HPDE6-E6E7 (cell line): ENCODE results near the gene PDE10A.

Source experiments
- DNase-seq: peaks from one replicate; pipeline ENCODE4 v3.0.0; 2011; ENCODE audit warnings: missing footprints; ENCODE audit errors: extremely low spot score

Gene PDE10A

DNA sequence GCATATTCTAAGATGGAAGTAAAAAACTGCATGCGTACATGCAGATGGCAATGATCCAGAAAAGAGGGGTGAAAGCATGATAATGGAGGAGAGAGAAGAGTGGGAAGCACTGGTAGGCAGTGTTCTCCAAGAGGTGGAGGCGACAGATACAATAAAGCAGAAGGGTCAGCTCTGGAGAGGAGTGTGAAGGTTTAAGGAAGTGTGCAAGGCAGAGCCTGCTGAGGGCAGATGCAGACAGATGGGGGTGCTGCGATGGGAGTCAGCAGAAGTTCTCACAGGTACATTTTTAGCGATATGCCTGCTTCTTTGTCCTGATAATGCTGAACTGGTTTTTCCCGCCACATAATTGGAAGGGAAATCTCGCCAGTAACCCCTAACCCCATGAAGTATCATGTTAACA, 272.6 kb downstream of the PDE10A start:
- no peak for DNase-seq

DNA sequence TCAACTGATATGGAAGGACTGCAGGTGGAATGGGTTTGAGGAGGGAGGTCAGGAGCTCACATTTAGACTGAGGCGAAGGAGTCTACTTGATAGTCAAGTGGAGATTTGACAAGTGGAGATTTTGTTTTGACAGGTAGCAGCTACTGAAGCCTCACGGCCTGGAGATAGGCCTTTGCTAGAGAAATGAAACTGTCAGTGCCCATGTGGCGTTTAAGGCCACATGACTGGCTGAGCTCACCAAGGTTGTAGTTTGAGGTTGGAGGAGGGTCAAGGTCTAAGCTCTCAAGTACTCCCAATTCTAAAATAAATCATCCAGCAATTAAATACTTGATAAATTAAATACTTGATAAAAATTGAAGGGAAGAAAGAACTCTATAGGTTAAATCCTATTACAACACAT, 273.5 kb downstream of the PDE10A start:
- DNase-seq: no peak

DNA sequence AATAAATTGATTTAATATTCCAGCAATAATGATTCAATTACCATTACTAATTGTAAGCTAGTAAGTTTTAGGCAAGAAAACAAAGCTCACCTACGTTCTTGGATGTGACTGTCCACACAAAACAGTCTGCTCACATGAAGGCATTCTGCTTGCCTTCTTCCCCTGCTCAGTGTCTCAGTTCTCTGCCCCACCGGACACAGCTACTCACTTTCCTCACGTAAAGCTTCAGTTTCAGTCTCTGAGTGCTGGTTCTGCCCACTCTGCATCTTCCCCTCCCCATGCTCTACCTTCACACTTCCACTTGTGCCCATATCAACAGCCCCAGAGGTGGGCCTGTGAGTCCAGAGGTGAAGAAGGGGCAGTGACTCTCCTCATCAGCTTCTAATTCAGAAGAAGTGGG, 279.7 kb downstream of the PDE10A start:
- no peak for DNase-seq

DNA sequence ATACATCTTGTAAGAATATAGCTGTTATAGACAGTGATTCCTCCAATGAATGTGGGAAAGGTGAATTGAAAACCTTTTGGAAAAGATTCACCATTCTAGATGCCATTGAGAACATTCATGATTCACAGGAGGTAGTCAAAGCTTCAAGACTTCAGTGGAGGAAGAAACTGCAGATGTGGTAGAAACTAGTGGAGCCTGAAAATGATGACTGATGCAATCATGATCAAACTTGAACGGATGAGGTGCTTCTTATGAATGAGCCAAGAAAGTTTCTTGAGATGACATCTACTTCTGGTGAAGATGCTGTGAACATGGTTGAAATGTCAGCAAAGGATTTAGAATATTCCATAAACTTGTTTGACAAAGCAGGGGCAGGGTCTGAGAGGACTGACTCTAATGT, 286.9 kb downstream of the PDE10A start:
- DNase-seq: no peak

DNA sequence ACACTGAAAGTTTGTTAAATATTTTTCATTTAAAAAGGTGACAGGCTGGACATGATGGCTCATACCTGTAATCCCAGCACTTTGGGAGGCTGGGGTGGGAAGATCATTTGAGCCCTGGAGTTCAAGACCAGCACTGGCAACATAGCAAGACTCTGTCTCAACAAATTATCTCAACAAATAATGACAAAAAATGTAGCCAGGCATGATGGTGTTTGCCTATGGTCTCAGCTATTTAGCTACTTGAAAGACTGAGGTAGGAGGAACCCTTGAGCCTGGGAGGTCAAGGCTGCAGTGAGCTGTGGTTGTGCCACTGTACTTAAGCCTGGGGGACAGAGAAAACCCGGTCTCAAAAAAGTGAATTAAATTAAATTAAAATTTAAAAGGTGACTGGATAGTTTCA, 297.7 kb downstream of the PDE10A start:
- no peak for DNase-seq

DNA sequence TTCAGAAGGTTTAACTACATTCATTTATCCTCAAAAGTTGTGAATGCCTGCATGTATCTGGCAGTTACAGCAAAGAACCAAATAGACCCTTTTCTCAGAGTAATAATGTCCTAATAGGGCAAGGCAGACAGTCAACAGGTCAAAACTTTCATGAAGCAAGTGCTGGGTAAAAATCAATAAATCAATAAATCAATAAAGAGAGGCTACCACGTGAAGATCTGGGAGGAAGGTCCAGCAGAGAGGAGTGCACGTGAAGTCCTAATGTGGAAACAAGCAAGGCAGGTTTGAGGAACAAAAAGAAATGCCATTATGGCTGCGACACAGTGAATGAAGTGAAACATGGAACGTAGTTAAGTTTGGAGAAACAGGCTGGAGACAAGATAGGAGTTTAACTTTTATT, 317.3 kb downstream of the PDE10A start:
- no peak for DNase-seq

DNA sequence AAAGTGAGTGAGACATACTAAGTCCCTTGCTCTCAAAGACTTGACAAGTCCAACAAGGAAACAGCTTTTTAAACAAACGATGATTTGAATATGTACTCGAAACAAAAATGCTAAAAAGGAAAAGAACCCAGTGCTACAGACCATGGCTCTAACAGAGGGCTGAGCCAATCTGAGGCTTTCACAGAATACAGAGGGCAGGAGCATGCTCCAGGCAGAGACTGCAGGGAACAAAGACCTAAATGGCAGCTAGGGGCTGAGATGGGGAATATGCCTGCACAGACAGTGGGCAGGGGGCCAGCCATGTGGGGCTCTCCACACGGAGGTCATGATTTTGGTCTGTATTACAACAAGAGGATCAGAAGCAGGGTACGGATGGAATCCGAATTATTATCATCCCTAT, 322.5 kb downstream of the PDE10A start:
- no peak for DNase-seq

DNA sequence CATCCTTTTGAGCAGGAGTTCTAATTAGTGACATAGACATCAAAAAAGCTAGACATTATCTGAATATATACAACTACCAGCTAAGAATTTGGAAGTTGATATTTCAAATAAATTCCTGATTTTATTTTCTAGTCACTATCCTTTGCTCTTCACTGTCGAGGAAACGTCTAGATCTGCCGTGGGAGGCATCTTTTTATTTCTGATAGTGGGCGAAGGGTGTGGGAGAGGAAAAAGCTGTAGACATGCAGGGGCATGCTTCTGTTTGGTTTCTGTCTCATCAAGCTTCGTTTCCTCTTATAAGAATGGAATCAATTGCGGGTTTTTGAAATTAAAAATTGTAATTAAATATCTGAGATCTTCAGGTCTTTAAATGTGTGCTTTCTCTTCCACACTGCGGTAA, 337.4 kb downstream of the PDE10A start:
- DNase-seq: no peak

DNA sequence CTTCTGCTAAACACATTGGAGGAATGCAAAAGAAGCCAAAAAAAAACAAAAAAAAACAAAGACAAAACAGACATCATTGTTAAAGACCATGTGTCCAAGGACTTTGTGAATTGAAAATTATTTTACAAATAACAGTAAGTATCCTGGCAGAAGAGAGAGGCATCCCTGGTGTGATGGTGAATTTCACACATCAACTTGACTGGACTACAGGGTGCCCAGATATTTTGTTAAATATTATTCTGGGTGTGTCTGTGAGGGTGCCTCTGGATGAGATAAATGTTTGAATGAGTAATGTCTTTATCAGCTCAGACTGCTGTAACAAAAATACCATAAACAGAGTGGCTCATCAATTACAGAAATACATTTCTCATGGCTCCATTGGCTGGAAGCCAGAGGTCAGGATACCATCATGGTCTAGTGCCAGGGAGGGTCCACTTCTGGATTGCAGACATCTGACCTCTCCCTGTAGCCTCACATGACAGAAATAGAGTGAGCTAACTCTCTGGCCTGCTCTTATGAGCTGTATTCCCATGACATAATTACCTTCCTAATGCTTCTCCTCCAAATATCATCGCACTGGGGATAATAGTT, 341.4 kb downstream of the PDE10A start:
- DNase-seq: no peak

DNA sequence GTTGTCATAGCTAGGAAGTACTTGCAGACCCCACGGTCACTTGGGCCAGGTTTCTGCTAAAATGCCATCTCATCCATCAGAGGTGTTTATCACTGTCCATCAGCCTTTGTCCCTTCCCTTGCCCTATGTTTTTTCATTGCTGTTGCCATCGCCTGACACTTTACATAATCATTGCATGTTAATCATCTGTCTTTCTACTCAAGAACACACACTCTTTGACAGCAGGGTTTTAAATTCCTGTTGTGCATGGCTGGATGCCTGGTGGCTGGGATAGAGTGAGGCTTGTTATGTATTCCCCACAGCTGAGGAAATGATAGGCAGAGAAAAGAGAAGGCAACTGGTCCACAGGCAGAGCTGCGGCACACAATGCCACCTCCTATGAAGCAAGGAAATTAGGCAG, 341.9 kb downstream of the PDE10A start:
- DNase-seq: no peak

DNA sequence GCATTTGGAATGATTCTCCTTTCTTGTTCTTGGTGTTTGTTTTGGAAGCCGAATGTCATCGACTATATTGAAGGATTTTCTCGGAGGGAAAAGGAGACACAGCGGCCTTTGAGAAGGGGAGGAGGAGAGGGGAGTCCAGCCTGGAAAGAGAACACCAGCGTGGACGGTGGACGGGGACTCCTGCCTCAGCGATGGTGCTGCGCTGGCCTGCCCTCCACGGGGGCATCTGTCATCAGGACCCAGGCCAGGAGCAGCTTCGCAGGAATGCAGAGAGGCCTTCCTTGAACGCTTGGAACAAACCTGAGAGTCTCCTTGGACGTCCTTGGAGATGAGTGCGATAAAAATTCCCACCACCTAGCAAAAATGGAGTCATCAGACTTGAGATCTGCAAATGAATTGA, 345.3 kb downstream of the PDE10A start:
- no peak for DNase-seq

DNA sequence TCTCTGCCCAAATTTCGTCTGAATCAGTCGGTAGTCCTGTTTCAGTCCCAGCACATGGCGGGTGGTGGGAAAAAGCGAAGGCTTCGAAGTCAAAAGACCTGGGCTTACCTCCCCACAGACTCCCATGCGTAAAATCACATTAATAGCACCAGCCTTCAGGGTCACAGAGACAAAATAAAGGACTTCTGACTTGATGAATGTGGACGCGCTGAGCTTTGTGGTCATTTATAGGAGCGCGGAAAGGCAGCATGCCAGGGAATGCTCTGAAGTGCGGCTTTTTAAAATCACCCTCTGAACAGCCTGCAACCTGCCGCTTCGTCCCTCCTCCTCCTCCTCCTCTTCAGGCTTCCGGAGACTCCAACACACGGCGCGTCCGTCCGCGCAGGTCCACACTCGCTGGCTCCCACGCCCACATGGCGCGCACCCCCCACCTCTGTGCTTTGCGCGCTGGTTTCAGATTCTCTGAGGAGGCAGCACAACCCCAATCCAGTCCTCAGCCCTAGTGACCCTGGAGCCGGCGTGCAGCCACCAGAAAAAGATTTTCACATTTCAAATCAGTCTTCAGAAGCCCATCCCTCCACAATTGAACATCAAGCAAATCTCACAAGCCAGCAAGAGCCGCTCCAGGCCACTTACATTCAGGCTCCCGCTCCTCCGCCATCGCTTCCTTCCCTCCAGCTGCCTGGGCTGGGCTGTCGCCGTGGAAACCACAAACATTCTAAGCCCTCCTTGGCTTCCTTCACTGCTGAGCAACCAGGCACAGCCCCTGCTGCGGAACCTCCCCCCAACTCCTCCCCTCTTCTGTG, 353.9 kb downstream of the PDE10A start, which contains the start of gene C6orf118:
C6orf118 (minus strand) TSS at position 680 of the 806 bp plus-strand sequence; CDS start at position 661, 19 bp downstream.
- no peak for DNase-seq

DNA sequence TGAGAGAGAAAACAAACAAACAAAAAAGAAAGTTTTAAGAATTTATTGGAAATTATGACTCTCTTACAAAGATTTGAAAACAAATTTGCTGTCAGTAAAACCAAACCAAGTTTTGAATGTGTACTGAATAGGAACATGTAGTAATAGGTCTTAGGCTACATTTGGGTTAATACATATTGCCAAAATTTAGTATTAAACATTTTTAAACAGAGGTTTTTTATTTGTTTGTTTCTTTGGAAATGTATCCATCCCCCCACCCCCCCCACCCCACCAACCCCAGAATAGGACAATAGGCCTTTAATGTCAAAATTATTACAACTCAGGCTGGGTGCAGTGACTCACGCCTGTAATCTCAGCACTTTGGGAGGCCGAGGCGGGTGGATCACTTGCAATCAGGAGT, 356.1 kb downstream of the PDE10A start:
- DNase-seq: no peak

DNA sequence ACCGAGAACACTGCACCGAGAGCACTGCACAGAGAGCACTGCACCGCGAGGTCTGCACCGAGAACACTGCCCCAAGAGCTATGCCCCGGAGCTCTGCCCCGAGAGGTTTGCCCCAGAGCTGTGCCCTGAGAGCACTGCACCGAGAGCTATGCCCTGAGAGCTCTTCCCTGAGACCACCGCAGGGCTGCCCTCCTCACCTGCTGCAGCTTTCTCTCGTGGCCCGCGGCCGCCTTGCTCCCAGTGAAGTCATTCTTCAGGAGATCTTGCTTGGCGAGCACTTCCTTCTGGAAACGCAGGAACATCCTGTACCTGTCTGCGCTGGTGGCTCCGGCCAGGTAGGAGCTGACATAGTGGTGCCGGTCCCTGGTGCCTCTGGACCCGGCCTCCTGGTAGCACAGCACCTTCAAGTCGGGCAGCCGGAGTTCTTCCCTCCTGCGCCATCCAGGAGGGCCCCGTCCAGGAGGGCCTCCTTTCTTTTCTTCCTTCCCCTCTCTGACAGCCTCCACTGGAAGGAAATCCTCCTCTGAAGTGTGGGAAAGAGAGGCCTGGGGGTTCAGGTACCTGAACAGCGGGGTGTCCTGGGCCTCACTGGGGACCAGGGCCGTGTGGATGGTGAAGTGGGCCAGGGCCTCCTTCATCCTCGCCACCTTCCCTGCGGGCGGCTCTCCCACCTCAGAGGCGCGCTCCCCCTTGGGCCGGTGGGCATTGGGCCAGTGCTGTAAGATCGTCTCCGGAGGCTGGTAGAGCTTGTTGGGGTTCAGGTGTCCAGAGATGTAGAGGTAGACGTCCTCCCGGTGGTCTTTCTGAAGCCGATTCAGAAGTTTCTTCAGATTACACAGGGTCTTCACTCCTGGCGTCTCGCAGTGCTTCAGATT, 361.4 kb downstream of the PDE10A start:
- DNase-seq: no peak

DNA sequence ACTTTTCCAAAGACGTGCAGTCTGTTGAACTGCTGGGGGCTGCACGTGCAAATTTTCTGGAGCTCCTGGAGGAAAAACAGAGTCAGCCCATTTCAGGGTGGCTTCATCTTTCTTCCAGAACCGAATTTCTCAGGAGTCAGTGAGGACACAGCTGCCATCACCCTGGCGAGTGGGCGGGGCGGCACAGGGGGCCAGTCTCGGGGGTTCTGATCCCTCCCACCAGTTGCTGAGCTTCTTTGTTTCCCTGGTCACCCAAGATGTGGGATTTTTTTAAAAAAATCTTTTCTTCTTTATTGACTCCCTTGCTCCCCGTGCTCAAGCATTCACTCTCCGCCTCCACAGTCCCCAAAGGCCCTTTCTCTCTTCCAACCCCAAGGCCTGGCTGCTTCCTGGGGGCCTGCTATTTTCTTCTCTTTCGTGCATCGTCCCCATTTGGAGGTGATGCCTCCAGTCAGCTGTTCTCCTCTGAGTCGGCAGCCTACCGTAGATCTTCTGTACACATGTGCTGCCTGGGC, 362.6 kb downstream of the PDE10A start:
- DNase-seq: no peak

DNA sequence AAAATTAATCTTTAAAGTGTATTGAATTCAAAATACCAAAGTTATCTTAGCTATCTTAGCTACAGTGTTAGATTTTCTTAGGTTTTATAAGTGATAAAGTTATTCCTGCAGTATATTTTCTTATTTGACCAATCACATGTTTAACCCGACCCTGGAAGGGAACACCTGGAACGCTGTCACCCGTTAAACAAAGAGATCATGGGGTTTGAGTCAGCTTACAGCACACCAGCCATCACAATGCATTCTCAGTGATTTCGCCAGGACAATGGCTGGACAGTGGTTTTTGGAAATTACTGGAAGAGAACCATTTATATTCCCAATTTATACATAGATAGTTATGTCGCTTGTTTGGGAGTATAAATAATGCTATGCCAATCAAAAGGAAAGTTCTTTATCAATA, 364.2 kb downstream of the PDE10A start:
- no peak for DNase-seq

DNA sequence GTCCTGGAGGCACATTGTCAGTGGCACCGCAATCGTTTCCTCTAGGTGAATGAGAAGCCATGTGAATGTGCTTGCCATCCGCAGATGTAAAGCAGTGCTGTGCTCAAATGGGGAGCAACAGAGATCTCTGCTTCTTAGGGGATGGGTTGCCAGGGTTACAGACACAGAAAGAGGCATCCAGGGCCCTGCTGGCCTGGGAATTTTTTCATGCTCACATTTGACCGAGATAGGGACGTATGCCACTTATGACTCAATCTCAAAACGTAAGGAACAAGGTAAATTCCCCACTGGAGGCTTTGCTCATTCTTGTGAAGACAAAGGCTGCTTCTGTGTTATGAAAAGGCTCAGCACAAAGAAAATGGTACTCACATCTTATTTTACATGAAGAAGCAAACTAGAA, 364.6 kb downstream of the PDE10A start:
- no peak for DNase-seq

DNA sequence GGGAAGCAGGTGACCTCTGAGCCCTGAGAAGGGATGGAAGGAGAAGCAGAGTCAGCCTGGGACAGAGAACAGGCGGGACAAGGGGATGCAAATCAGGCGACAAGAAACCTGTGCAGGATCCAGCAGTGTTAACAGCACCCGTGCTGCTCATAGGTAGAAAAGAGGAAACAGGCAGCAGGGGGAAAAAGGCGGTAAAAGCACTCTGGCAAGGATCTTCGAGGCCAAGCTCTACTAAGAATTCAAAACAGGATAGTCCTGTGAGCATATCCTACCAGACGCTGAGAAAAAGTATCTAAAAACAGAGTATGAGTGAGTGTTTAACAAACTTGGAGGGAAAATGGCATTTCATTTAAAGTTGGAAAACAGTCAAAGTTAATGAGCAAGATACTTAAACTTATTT, 370.4 kb downstream of the PDE10A start:
- DNase-seq: no peak
